Common myeloid progenitor, CD34-positive (primary cell): ENCODE measurements around the gene TLE6.
A peak's percentile ranks its signal among the peaks of the same experiment; 100 is the strongest.

Experiments used
- CTCF ChIA-PET: fragments of 350-600 bp; sonication (Branson Sonifier 250); formaldehyde crosslinking; loops from one replicate; lab custom pipeline; 2021; ENCODE audit warnings: antibody characterized with exemption; lab: Charles Lee
- POLR2A ChIA-PET: fragments of 350-600 bp; sonication (Branson Sonifier 250); formaldehyde crosslinking; loops from one replicate; lab custom pipeline; 2021; ENCODE audit warnings: antibody characterized with exemption; lab: Charles Lee
- DNase-seq, 3 donors: peaks; one replicate each; pipeline versions ENCODE4 v3.0.0 to v3.0.0-alpha.2; 2013
- H3K27ac ChIP-seq, 2 experiments: 1 replicate in 1 of 2; 2 replicates in 1 of 2; pipeline ENCODE4 v1.7.0; 2013; ENCODE audit warnings: inconsistent platforms in 2 of 2, low read length in 2 of 2, mild to moderate bottlenecking in 2 of 2, low read depth in 1 of 2, moderate library complexity in 1 of 2; ENCODE audit not compliant: severe bottlenecking in 2 of 2, insufficient read depth in 1 of 2, poor library complexity in 1 of 2
- H3K27me3 ChIP-seq, 5 experiments: replicated peaks in 2 of 5; 1 replicate in 3 of 5; 2 replicates in 2 of 5; pipeline versions ENCODE4 v1.6.1 to v1.7.0; 2013; ENCODE audit warnings: low read length in 4 of 5, mild to moderate bottlenecking in 2 of 5, moderate library complexity in 2 of 5, inconsistent platforms in 1 of 5; ENCODE audit not compliant: insufficient read depth in 5 of 5, control insufficient read depth in 4 of 5
- H3K36me3 ChIP-seq, 4 experiments: 1 replicate in 2 of 4; 2 replicates in 2 of 4; pipeline versions ENCODE4 v1.6.1 to v1.7.0; 2013; ENCODE audit warnings: low read length in 3 of 4, control low read depth in 1 of 4, mild to moderate bottlenecking in 1 of 4; ENCODE audit not compliant: control insufficient read depth in 4 of 4, insufficient read depth in 4 of 4
- H3K4me1 ChIP-seq, 4 experiments: 1 replicate in 3 of 4; 2 replicates in 1 of 4; pipeline versions ENCODE4 v1.6.1 to v1.7.1; 2013; ENCODE audit warnings: low read length in 3 of 4, mild to moderate bottlenecking in 3 of 4, control low read depth in 1 of 4, inconsistent platforms in 1 of 4, moderate library complexity in 1 of 4; ENCODE audit not compliant: control insufficient read depth in 4 of 4, insufficient read depth in 4 of 4; ENCODE audit errors: control extremely low read depth in 1 of 4
- H3K4me3 ChIP-seq, 7 experiments: 1 replicate in 4 of 7; 2 replicates in 3 of 7; pipeline versions ENCODE4 v1.5.1 to v1.7.0; 2013; ENCODE audit warnings: mild to moderate bottlenecking in 7 of 7, low read length in 6 of 7, moderate library complexity in 6 of 7, inconsistent platforms in 2 of 7, low read depth in 2 of 7, control low read depth in 1 of 7; ENCODE audit not compliant: insufficient read depth in 4 of 7, control insufficient read depth in 1 of 7; ENCODE audit errors: extremely low read depth in 1 of 7
- H3K9me3 ChIP-seq, 5 experiments: 1 replicate in 4 of 5; 2 replicates in 1 of 5; pipeline versions ENCODE4 v1.6.1 to v1.7.1; 2013; ENCODE audit warnings: low read length in 4 of 5, mild to moderate bottlenecking in 2 of 5, inconsistent platforms in 1 of 5, low read depth in 1 of 5, moderate library complexity in 1 of 5; ENCODE audit not compliant: control insufficient read depth in 4 of 5, insufficient read depth in 2 of 5; ENCODE audit errors: control extremely low read depth in 1 of 5
- WGBS: methylation state at CpG from one replicate; pipeline ENCODE4 v1.1.5; 2013; ENCODE audit not compliant: insufficient coverage; 5-methylcytosine and 5-hydroxymethylcytosine counted together

Gene TLE6

GRCh38 chr19:2945575-2946184 is 31.7 kb upstream of the TLE6 start:
- DNase-seq = no peak
- WGBS = 44% methylated on average over 11 of the region's 17 CpGs
- CTCF ChIA-PET = no interaction called here
- Histone ChIP-seq H3K9me3 (no peaks in the 10 kb centered on the region), H3K27ac (peak overlapping the region in 1 of 2 experiments; percentile 81), H3K36me3 (no peaks in the 10 kb centered on the region), H3K4me1 (peaks cover 10 to 34% (median 21%) of the 10 kb centered on the region in 4 experiments), H3K4me3 (peak overlapping the region in 6 of 7 experiments; percentile 73 to 93 (median 86)), H3K27me3 (no peaks in the 10 kb centered on the region)
- POLR2A ChIA-PET = no interaction called here

GRCh38 chr19:2949939-2950285 is 27.5 kb upstream of the TLE6 start:
- peak; percentile 90 to 96 (median 93) for DNase-seq
- no peaks in the 10 kb centered on the region for H3K27me3 ChIP-seq
- POLR2A ChIA-PET = interaction anchor here (0.5 to 2.1 kb wide), 12 partner anchors 9 to 1322 kb away, joined by 3 to 13 read pairs (median 4); partner anchors contain the start of genes GNA15 and ZNF555
- CTCF ChIA-PET = interaction anchor here (0.6 to 4.7 kb wide), 16 partner anchors 8 to 296 kb away, joined by 3 to 53 read pairs (median 4); no protein-coding TSS in a partner anchor
- H3K27ac ChIP-seq = peak overlapping the region; percentile 87 to 97
- H3K36me3 ChIP-seq = no peaks in the 10 kb centered on the region
- H3K4me1 ChIP-seq = peaks cover 10 to 27% (median 14%) of the 10 kb centered on the region in 4 experiments
- H3K4me3 ChIP-seq = peak overlapping the region; percentile 70 to 93 (median 84)
- 0% methylated on average over 9 of the region's 11 CpGs for WGBS
- no peaks in the 10 kb centered on the region for H3K9me3 ChIP-seq

GRCh38 chr19:2950286-2951124 is 26.9 kb upstream of the TLE6 start:
- peak overlapping the region; percentile 70 to 93 (median 84) for H3K4me3 ChIP-seq
- H3K36me3 ChIP-seq = no peaks in the 10 kb centered on the region
- peaks cover 9 to 22% (median 11%) of the 10 kb centered on the region in 4 experiments for H3K4me1 ChIP-seq
- peak overlapping the region; percentile 87 to 97 for H3K27ac ChIP-seq
- DNase-seq = peak; percentile 100
- H3K27me3 ChIP-seq = no peaks in the 10 kb centered on the region
- WGBS = under 1% methylated on average over 42 of the region's 53 CpGs
- H3K9me3 ChIP-seq = no peaks in the 10 kb centered on the region
- CTCF ChIA-PET = interaction anchor here (0.6 to 4.7 kb wide), 22 partner anchors 8 to 297 kb away, joined by 3 to 53 read pairs (median 4); no protein-coding TSS in a partner anchor
- POLR2A ChIA-PET = interaction anchor here (0.6 to 2.1 kb wide), 16 partner anchors 9 to 1321 kb away, joined by 3 to 13 read pairs (median 4); partner anchors contain the start of genes GNA15 and ZNF555

GRCh38 chr19:2952953-2953481 is 24.3 kb upstream of the TLE6 start:
- ChIA-PET POLR2A (no interaction called here), CTCF (interaction anchor here (1.6 to 4.7 kb wide), 4 partner anchors 9 to 305 kb away, joined by 3 to 53 read pairs (median 21); no protein-coding TSS in a partner anchor)
- DNase-seq = no peak
- H3K9me3 ChIP-seq = no peaks in the 10 kb centered on the region
- WGBS = 87% methylated on average over 7 of the region's 9 CpGs
- no peaks in the 10 kb centered on the region for H3K27me3 ChIP-seq
- H3K4me3 ChIP-seq = no peak overlapping the region
- peaks cover 8 to 17% (median 11%) of the 10 kb centered on the region in 4 experiments for H3K4me1 ChIP-seq
- H3K36me3 ChIP-seq = no peaks in the 10 kb centered on the region
- H3K27ac ChIP-seq = no peak overlapping the region

- Histone ChIP-seq H3K4me3 (no peak overlapping the region), H3K27ac (no peak overlapping the region), H3K27me3 (no peaks in the 10 kb centered on the region), H3K9me3 (no peaks in the 10 kb centered on the region), H3K4me1 (peaks cover 0 to under 1% (median 0%) of the 10 kb centered on the region in 4 experiments), H3K36me3 (no peaks in the 10 kb centered on the region)
- CTCF ChIA-PET = interaction anchor here (1.3 to 11.4 kb wide), 5 partner anchors 12 to 176 kb away, joined by 3 to 134 read pairs (median 4); no protein-coding TSS in a partner anchor
- DNase-seq = no peak
- WGBS = 94% methylated on average over 3 of the region's 5 CpGs
- POLR2A ChIA-PET = no interaction called here
These were observed 20.2 kb upstream of the TLE6 start for GRCh38 chr19:2957160-2957559.

- POLR2A ChIA-PET = no interaction called here
- Histone ChIP-seq H3K27me3 (no peaks in the 10 kb centered on the region), H3K36me3 (no peaks in the 10 kb centered on the region), H3K27ac (no peak overlapping the region), H3K4me1 (peaks cover 0 to 3% (median 0%) of the 10 kb centered on the region in 4 experiments), H3K9me3 (no peaks in the 10 kb centered on the region), H3K4me3 (no peak overlapping the region)
- no peak for DNase-seq
- CTCF ChIA-PET = interaction anchor here (0.8 to 11.4 kb wide), 6 partner anchors 9 to 153 kb away, joined by 3 to 134 read pairs (median 4); no protein-coding TSS in a partner anchor
- WGBS = 100% methylated on average over 9 of the region's 12 CpGs
These were observed 17.2 kb upstream of the TLE6 start for GRCh38 chr19:2960120-2960519.
